PC-3 (cell line): Measurements from ENCODE around the gene NRDE2. TPM values are rescaled to one million over a fixed set of nuclear protein-coding genes. Genes with fewer than 3 reads are reported as not detected.
"Not testable (repeated sequence)": the region's sequence is repeated elsewhere in the genome, so short reads cannot be mapped to it uniquely, and the experiment has no call there.

Experiments
- ATAC-seq: fragments of 200-7000 bp; cut with Tn5 transposase; 2 replicates; pipeline ENCODE4 v1.9.1; 2020; ENCODE audit warnings: mild to moderate bottlenecking, moderate library complexity
- BruUV-seq: library from RNA; stranded (reverse); fragments of 400-500 nt; replicated peaks from 2 replicates; lab custom pipeline; 2021; lab: Mats Ljungman, UMichigan
- CTCF ChIA-PET: fragments of 300-600 bp; sonication (Branson Sonifier 250); formaldehyde crosslinking; loops from one replicate; lab custom pipeline; 2022; ENCODE audit warnings: antibody characterized with exemption; lab: Charles Lee
- POLR2A ChIA-PET: fragments of 300-600 bp; sonication (Branson Sonifier 250); formaldehyde crosslinking; loops from one replicate; lab custom pipeline; 2022; ENCODE audit warnings: antibody characterized with exemption; ENCODE audit not compliant: unreplicated experiment; lab: Charles Lee
- DNase-seq: peaks from one replicate; pipeline ENCODE4 v3.0.0-alpha.2; 2015
- H2AFZ ChIP-seq: fragments of 300-600 bp; sonication (generic); 2 replicates; pipeline ENCODE4 v1.6.0; 2016; ENCODE audit warnings: antibody characterized with exemption, low read length
- H3F3A ChIP-seq: fragments of 300-600 bp; sonication (generic); one replicate; pipeline ENCODE4 v1.6.0; 2017; ENCODE audit warnings: antibody characterized with exemption, low read length, control low read depth, mild to moderate bottlenecking; ENCODE audit not compliant: unreplicated experiment
- H3K27ac ChIP-seq: fragments of 300-600 bp; sonication (generic); 2 replicates; pipeline ENCODE4 v1.5.1; 2016; ENCODE audit warnings: mild to moderate bottlenecking, low read length
- H3K27me3 ChIP-seq: fragments of 300-600 bp; sonication (generic); 2 replicates; pipeline ENCODE4 v1.6.1; 2016; ENCODE audit warnings: low read length, mixed read lengths
- H3K36me3 ChIP-seq: fragments of 300-600 bp; sonication (generic); 2 replicates; pipeline ENCODE4 v1.6.1; 2016; ENCODE audit warnings: low read depth, mixed run types, low read length, mixed read lengths
- H3K4me1 ChIP-seq: fragments of 300-600 bp; sonication (generic); 2 replicates; pipeline ENCODE4 v1.5.1; 2016; ENCODE audit warnings: low read length; ENCODE audit not compliant: insufficient read depth
- H3K4me2 ChIP-seq: fragments of 300-600 bp; sonication (generic); 2 replicates; pipeline ENCODE4 v1.6.0; 2016; ENCODE audit warnings: low read length
- H3K4me3 ChIP-seq: fragments of 300-600 bp; sonication (generic); 2 replicates; pipeline ENCODE4 v1.5.1; 2016; ENCODE audit warnings: mild to moderate bottlenecking, low read length, mixed read lengths
- H3K79me2 ChIP-seq: fragments of 300-600 bp; sonication (generic); 2 replicates; pipeline ENCODE4 v1.6.1; 2017; ENCODE audit warnings: low read length, mixed read lengths
- H3K9ac ChIP-seq: fragments of 300-600 bp; sonication (generic); 2 replicates; pipeline ENCODE4 v1.6.0; 2016; ENCODE audit warnings: mild to moderate bottlenecking, low read length
- H3K9me2 ChIP-seq: fragments of 300-600 bp; sonication (generic); replicated peaks from 2 replicates; pipeline ENCODE4 v1.6.1; 2016; ENCODE audit warnings: mixed run types, low read length, mixed read lengths
- H3K9me3 ChIP-seq: fragments of 300-600 bp; sonication (generic); 2 replicates; pipeline ENCODE4 v1.6.1; 2016; ENCODE audit warnings: low read length, mixed read lengths
- H4K20me1 ChIP-seq: fragments of 300-600 bp; sonication (generic); 2 replicates; pipeline ENCODE4 v1.6.1; 2016; ENCODE audit warnings: low read length, mixed read lengths
- EZH2 ChIP-seq: fragments of 300-600 bp; sonication (generic); IDR thresholded peaks from one replicate; pipeline ENCODE4 v1.6.1; 2017; ENCODE audit warnings: antibody characterized with exemption, mild to moderate bottlenecking, low read length; ENCODE audit not compliant: unreplicated experiment
- EZH2phosphoT487 ChIP-seq: fragments of 300-600 bp; sonication (generic); IDR thresholded peaks from 2 replicates; pipeline ENCODE4 v1.6.1; 2018; ENCODE audit warnings: mild to moderate bottlenecking, antibody characterized with exemption, low read length, borderline replicate concordance
- intact Hi-C: fragments of 100-400 bp; cut with micrococcal nuclease; formaldehyde crosslinking; loops from 2 replicates; pipeline ENCODE4 v1.9.0; 2023
- total RNA-seq: library from RNA; depleted of rRNA; stranded (reverse); fragments of >200 nt; gene quantifications from 2 replicates; pipeline ENCODE4 v1.2.3, GENCODE V29; 2014
- TF ChIP-seq, protein P1 (sequence below): fragments of 300-600 bp; sonication (generic); conservative IDR thresholded peaks from 2 replicates; pipeline ENCODE4 v1.5.1; 2017; ENCODE audit warnings: antibody characterized with exemption, low read depth, mild to moderate bottlenecking, low read length

Gene NRDE2
- total RNA-seq, 1 experiment from 2014 or later, result 18.3 TPM

DNA sequence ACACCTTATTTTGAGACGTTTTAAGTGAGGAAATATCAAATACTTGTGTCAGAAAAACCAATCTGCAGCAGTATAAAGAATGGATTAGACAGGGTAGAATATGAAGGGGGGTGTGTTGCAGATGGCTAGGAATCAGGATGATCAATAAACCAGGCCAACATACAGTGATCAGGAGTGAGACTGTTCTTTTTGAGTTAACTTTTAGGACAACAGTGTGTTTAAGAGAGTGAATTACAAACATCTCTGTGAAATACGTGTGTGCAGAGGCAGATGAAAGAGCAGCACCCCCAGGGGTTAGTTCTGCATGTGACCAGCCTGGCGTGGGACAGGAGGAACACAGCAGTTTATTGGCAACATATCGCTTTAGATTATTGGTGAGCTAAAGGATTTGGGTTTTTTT, 10.6 kb upstream of the NRDE2 start:
- Histone ChIP-seq H2AFZ (peak overlapping the region; percentile 7; the same call in 1 of the 2 replicates), H4K20me1 (no peaks in the 10 kb centered on the region), H3K4me3 (no peak overlapping the region), H3K9ac (no peak overlapping the region), H3K36me3 (no peaks in the 10 kb centered on the region), H3K4me1 (peaks cover 3% of the 10 kb centered on the region; the same call in 1 of the 2 replicates), H3K27me3 (no peaks in the 10 kb centered on the region), H3K27ac (no peak overlapping the region), H3K9me3 (no peaks in the 10 kb centered on the region), H3K4me2 (no peak overlapping the region), H3K9me2 (no peaks in the 10 kb centered on the region), H3F3A (no peaks in the 10 kb centered on the region), H3K79me2 (no peaks in the 10 kb centered on the region)
- intact Hi-C loops, result no loop called here
- 0 out of 2 replicates have a peak, but pooled peaks have one; percentile 24 for ATAC-seq
- POLR2A ChIA-PET, result no interaction called here
- BruUV-seq, result no TSS peak
- CTCF ChIA-PET, result no interaction called here
- no peak for DNase-seq
- TF ChIP-seq, protein P1, sequence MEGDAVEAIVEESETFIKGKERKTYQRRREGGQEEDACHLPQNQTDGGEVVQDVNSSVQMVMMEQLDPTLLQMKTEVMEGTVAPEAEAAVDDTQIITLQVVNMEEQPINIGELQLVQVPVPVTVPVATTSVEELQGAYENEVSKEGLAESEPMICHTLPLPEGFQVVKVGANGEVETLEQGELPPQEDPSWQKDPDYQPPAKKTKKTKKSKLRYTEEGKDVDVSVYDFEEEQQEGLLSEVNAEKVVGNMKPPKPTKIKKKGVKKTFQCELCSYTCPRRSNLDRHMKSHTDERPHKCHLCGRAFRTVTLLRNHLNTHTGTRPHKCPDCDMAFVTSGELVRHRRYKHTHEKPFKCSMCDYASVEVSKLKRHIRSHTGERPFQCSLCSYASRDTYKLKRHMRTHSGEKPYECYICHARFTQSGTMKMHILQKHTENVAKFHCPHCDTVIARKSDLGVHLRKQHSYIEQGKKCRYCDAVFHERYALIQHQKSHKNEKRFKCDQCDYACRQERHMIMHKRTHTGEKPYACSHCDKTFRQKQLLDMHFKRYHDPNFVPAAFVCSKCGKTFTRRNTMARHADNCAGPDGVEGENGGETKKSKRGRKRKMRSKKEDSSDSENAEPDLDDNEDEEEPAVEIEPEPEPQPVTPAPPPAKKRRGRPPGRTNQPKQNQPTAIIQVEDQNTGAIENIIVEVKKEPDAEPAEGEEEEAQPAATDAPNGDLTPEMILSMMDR, result no peak
- TF ChIP-seq EZH2phosphoT487, result no peak
- no peak for TF ChIP-seq EZH2

- ChIA-PET CTCF (no interaction called here), POLR2A (no interaction called here)
- intact Hi-C loops, result no loop called here
- Histone ChIP-seq H3K4me2 (no peak overlapping the region), H3K9ac (no peak overlapping the region), H3K36me3 (no peaks in the 10 kb centered on the region), H3K4me1 (peaks cover 8% of the 10 kb centered on the region), H4K20me1 (no peaks in the 10 kb centered on the region), H3K79me2 (no peaks in the 10 kb centered on the region), H3K27ac (no peak overlapping the region), H3K27me3 (no peaks in the 10 kb centered on the region), H2AFZ (no peak overlapping the region), H3K9me3 (no peaks in the 10 kb centered on the region), H3F3A (no peaks in the 10 kb centered on the region), H3K9me2 (no peaks in the 10 kb centered on the region), H3K4me3 (no peak overlapping the region)
- BruUV-seq, result no TSS peak
- no peak for DNase-seq
- TF ChIP-seq EZH2 (no peak), EZH2phosphoT487 (no peak)
- TF ChIP-seq, protein P1, result no peak
- no peak for ATAC-seq
Measured at GRCh38 chr14:90341784-90342183, 10.0 kb upstream of the NRDE2 start.

GRCh38 chr14:90341232-90341631, 9.5 kb upstream of the NRDE2 start:
- H2AFZ ChIP-seq, H3K9me2 ChIP-seq, H3K27me3 ChIP-seq, CTCF ChIA-PET, H3K9ac ChIP-seq, H3K4me3 ChIP-seq, H4K20me1 ChIP-seq, H3K36me3 ChIP-seq, H3K79me2 ChIP-seq, ATAC-seq, DNase-seq, H3K27ac ChIP-seq, POLR2A ChIA-PET, intact Hi-C loops, H3K4me2 ChIP-seq, H3K9me3 ChIP-seq, BruUV-seq, H3F3A ChIP-seq: not testable (repeated sequence)
- peaks cover 13% of the 10 kb centered on the region for H3K4me1 ChIP-seq
